Measurements from ENCODE around the gene RNF39.

Gene RNF39

DNA sequence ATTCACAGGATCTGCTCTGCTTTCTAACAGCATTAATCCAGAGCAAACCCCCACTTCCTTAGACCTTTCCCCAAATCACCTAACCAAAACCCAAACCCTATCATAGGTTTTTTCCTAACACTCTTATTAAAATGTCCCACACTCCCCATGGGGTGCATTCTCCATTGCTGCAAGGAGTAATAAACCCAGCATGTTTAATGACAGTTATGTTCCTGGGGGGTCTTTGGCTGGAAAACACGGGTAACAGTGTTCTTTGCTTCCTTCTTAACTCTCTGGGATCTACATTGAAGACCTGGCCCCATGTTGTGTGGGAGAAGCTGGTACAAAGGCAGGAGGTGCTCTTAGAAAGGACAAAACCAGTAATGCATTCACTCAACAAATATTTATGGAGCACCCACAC lies 21.3 kb upstream of the RNF39 start:
- no peak for DNase-seq (ENCODE audit: low spot score)

DNA sequence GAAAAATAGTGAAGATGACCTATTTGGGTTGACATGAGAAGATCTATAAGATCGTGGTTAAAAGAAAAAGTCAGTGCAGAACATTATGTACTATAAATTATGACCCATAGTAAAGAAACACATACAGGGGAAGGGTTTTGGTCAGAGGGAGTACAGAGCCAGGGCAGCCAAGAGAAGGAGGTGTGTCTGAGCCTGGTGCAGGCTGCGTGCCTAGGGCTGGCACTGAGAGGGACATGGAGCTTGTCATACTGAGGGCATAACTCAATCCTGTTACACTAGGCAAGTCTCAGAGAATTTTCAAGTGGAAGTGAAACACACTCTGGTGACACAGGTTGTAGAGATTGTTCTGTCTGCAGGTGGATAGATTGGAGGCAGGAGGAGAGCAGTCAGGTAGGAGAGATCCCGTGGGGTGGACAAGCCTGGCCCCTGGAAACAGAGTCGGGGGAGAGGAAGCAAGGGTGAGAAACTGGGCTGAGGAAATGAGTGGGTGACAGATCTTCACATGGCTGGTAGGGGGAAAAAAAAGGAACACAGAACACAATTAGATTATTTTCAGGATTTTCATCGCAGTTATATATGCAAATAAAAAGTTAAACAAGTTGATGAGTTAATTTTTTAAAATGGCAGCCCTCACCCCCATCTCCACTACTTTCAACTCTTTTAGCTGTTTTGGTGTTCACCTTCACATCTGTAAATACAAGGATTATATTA lies 18.5 kb upstream of the RNF39 start:
- DNase-seq (ENCODE audit: low spot score), result no peak

DNA sequence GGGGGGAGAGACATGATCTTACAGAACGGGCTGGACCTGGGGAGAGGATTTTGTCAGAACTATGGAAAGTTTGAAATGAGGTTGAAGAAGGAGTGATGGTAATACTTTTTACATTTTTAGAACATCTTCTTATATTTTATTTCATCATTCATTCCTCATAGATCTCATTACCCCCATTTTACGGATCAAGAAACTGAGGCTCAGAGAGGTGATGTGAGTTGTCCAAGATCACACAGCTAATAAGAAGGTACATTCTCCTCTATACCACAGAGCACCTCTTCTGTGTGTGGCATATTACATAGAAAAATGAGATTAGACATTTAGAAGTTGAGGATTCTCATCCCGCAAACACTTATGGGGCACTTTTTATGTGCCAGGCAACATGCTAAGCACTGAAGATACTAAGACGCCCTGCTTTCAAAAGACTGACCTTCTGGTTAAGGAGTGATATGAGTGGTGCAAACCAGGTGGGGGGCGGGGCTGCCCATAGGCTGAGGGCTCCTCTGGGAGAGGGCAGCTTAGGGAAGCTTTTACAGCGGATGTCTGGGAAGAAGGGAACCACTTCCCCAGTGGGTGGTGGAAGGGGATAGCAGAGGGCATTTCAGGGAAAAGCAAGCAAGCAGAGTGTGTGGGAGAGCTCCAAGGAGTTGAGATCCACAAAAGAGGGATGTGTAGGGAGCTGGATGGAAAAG lies 17.4 kb upstream of the RNF39 start:
- DNase-seq (ENCODE audit: low spot score), result no peak

DNA sequence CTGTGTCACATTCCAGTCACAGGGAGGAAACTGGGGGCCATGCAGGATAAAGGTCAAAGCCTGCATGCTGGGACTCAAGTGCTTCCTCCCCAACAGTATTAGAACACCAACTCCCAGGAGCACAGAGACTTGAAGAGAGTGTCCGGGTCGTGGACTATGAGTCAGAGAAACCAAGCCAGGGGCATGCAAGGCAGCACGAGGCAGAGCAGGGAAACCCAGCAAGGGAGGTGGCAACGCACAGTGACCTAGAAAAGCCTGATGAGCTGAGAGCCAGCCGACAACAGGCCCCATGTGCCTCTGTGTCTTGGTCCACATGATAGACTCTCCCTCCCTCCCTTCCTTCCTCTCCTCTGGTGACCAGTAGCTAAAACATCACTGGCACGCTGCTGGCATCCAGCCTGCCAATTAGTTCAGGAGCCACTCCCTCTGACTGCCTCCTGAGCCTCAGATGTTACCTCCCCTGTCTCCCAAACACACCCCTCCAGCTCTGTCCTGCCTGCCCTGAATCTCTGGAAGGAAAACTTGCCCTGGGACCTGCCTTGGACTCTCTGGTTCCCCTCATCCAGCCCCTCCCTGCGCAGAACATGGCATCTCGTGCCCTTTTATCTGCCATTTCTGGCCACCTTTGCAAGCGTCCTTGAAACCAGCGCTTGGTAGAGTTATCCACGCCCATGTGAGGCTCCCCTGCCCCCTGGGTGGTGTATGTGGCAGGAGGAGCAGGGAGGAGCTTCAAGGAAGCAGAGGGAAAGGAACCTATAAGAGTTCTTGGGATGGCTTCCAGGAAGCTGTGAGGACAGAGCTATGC lies 16.2 kb upstream of the RNF39 start:
- DNase-seq (ENCODE audit: low spot score), result peak; percentile 86

DNA sequence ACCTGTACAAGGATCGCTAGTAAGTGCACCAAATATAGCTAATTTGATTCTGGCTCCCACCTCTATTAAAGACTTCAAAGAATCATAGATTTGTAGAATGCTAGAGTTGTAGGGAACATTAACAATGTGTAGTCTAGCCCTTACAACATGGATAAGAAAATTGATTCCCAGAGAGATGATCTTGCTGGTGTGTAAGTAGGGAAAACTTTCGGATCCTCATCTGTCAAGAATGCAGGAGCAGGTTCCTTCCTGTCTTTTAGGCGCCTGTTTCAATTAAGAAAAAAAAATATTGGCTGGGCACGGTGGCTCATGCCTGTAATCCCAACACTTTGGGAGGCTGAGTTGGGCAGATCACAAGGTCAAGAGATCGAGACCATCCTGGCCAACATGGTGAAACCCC lies 12.3 kb upstream of the RNF39 start:
- DNase-seq (ENCODE audit: low spot score), result no peak

DNA sequence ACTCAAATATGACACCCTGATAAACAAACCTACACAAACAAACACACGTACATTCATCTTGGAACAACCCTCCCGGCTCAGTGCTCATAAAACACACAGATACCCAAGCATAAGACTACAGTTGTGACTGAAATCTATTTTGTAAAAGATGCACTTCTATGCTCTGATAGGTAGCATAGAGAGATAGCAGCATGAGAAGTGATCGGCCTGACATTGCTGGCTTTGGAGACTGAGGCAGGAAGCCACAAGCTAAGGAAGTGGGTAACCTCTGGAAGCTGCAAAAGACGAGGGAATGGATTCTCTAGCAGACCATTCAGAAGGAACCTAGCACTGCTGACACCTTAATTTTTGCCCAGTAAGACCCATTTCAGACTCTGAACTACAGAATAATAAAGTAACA lies 1.6 kb upstream of the RNF39 start:
- DNase-seq (ENCODE audit: low spot score), result no peak

DNA sequence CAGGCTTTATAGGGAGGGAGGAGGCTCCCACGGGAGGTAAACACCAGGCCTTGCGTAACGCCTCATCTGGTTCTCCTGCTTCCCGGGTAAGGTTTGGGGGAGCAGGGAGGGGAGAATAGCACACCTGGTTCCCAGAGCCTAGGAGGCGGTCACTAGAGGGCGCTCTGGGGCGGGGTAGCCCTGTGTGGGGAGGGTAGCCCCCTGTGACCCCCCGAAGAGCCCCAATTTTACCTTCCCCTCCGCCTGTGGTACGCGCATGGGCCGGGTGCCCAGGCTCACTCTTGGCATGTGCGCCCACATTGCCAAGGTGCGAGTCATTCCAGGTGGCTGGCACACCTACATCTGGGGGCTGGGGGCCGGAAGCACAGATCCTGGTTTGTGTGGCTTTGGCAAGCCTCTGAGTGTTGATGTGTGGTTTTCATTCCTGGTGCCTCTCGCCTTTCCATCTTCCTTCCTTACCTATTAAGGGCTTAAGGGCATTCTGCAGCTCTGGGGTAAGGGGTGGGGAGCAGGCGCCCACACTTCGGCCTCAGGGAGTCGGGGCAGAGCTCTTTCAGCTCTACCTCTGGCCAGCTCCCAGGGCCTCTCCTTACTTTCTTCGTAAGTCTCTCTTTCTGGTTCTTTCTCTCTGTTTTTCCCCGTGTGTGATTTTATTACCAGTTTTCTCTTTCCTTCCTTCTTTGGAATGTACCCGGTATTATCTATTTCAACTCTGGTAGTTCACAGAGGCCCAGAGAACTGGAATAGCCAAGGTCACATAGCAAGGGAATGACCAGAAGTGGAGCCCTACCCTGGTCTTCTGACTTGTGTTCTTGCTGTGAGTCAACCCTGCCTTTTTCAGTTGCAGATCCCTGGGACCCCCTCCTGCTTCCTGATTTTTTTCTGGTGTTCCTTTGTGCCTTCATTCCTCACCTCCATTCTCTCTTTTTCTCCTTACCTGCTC lies 492 bp upstream of the RNF39 start:
- DNase-seq (ENCODE audit: low spot score), result peak; percentile 74

DNA sequence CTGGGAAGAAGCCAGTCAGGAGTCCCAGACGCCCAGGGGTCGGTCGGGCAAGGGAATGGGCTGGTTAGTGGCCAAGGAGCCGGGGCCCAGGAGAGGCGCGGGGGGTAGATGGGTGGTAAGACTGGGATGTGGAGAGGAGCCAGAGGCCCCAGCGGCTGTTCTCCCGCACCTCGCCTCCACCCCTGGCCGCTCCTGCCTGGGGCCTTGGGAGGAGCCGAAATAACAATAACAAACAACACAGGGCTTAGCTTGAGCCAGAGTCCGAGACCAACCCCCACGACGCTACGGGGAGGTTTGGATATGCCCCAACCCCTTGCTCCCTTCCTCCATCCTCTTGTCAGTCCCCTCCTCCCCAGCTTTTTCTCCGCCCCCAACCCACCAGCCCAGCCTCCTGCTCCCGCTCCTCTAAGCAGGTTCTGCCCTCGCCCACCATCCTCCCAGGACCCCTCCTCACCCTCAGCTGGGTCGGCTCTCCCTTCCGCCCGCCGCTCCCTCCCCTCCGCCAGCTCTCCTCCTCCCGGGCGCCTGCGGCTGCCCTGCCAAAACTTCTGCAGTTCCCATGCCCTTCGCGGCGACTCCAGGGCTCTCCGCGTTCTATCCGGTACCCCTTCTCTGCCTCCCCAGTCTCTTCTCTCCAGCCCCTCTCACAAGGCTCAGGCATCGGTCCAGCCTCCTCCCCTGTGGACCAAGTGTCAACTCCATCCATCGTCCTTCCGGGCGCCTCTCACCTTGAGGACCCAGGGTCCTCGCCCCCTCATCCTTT lies 1.1 kb downstream of the RNF39 start:
- DNase-seq (ENCODE audit: low spot score), result no peak

DNA sequence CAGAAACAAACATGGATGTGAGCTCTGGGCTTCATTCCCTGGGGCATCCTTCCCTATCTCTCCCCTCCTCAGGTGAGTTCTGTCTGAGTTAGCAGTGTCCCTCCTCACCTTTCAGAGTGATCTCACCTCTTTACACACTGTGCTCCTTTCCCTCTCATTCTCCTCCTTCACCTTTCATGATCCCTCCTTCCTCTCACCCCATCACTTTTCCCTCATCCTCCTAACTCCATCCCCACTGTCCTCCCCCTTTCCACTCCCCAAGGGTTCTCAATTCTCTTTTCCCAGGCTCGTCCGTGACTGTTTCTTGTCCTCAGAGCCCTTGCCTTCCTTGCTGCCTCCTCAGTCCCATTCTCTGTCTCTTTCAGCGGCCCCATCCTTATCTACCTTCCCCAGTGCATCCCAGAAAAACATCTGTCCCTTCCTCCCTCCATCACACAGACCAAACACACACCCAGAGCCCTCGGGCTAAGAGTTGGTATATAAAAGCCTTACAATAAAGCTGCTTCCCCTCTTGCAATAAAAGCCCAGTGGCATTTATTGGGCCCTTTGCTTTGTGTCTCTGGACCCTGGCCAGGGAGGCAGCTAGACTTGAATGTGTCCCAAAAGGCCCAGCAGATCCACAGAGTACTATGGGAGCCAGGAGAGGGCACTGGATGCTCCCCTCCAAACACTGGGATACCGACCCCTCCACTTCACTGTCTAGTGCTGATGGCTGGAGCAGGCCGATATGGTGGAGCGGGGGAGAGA lies 1.9 kb downstream of the RNF39 start:
- no peak for DNase-seq (ENCODE audit: low spot score)

DNA sequence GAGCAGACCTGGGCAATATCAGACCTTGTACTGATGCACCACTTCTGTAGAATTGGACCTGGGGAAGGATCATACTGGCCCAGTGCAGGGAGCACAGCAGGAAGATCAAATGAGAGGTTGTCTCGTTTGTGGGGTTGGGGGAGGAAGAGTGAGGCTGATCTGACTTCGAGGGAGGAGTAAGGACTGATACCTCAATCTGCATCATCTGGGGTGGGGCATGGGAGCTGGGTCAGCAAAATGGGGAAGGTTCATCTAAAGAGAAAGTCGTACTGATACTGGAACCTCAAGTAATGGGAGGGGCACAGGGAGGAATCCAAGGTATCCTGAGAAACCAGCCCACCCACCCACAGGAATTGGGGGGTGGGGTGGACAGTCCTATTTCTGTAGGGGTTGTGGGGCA lies 3.7 kb downstream of the RNF39 start:
- DNase-seq (ENCODE audit: low spot score), result no peak

DNA sequence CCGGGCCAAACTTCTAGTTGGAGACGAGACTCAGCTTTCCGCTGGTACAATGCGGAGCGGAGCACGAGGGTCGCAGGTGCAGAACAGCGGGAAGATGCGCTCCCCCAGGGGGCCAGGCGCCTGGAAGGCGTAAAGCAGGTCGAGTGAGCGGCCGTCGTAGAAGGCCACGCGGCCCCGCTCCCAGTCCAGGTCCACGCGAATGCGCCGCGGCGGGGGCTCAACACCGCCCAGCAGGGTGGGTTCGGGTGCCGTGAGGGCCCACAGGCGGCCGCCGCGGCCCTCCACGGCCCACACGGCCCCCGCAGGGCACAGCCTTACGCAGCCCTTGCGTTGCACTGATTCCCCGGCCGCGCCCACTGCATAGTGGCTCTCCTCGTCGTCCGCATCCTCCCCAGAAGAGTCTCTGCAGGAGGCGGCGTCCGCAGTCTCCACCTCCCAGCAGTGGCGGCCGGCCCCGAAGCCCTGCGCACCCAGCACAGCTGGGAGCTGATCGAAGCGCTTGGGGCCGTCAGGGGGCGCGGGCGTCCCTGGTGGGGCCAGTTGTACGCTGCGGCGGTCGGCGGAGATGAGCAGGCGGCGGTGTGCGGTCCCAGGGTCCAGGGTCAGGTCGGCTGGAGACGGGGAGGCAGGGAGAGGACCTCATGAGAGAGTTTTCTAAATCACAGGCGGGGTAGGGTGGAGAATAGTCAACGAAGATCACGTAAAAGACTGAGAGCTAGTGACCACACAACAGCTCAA lies 4.3 kb downstream of the RNF39 start:
- no peak for DNase-seq (ENCODE audit: low spot score)

DNA sequence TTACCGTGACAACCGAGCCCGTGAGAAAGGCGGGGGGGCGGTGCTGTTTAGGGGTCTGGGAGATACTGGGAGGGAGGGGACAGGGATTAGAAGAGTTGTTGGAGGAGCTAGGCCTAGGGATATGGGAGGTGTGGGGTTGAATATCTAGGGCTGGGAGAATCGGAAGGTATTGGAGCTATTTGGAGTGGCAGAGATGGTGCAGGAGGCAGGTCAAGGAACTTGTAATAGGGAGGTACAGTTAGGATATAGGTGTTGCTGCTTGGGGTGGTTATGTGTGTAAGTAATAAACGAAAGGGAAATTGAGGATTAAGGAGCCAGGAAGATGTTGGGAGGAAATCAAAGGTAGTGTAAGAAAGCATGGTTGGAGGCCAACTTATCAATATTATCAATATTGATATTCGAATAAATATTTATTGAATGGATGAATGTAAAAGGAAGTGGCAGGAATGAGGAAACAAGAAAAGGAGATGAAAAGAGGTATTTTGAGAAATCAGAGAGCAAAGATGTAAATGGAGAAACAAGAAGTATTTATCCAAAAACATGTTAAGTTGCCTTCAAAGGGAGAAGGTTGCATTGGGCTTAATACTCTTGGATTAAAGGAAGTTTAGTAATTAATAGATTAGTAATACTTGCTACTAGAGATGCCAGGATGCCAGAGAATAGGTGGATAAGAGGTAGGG lies 8.0 kb downstream of the RNF39 start:
- no peak for DNase-seq (ENCODE audit: low spot score)

DNA sequence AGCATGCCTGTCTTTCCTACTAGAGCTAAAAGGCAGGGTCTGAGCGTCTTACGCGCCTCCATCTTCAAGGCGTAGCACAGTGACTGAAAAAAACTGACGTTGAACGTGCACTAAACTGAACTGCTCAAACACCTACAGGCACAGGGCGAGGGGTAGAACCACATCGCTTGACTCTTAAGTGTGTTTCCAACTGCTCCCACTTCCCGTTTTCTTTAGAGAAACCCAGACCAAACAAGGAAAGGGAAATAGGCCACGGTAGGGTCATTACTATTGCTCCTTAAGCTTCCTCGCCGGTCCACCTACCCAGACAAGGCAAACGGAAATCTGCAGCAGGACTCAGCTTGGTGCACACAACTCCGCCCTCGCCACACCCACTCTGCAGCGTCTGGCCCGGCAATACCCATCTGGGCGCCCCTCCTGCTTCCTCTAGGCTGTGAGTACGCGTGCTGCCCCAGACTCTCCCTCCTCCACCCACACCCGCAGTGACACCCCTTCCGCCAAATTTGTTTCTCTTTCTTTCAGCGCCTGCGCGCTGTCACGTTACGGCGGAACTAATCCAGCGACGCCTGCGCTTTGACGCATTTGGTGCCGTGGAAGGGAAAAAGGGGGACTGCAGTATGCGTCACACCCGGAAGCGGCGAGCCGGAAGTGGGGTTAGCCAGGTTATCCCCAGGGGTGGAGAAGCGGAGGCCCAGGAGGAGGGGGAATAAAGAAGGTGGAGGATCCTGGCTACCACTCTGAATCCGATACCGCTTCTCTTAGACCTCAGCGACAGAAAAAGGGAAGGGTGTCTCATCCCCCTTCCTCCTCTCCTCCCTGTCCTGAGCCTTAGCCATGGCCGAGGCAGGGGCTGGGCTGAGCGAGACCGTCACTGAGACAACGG lies 8.8 kb downstream of the RNF39 start, which contains the start of gene PPP1R11:
Gene PPP1R11 (plus strand): TSS at position 622 of the 883 bp plus-strand sequence. CDS start 213 bp downstream, at position 835.
- peak; percentile 100 for DNase-seq (ENCODE audit: low spot score)

DNA sequence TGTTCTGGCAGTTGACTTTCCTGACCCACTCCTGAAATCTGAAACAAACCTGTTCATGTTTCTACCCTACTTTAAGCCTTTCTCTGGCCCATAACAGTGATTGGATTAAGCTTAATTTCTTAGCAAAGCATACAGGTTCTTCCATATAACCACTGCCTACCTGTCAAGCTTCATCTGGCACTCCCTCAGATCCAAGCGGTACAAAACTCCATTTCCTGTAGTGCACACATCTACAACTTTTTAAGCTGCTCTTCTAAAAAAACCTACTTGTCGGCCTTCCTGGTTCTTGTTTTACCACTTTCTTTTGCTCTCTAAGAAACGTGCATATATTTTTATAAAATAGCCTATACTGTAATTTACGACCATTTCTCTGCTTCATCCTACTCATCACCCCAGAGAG lies 9.5 kb downstream of the RNF39 start:
- peak; percentile 10 for DNase-seq (ENCODE audit: low spot score)

DNA sequence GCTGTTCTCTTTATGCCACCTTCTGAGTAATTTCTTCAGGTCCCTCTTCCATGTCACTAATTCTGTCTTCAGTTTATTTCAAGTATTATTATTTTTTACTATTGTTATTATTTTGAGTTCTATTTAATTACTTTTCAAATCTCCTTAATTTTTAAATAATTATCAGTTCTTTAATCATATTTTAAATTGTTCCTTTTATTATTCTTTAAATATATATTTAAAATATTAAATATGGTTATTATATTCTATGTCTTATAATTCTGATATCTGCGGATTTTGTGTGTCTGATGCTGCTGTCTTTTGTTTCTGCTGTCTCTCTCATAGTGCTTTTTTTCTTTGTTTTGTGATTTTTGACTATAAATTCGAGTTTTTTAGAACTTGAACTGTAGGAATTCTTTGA lies 12.3 kb downstream of the RNF39 start:
- DNase-seq (ENCODE audit: low spot score), result no peak

DNA sequence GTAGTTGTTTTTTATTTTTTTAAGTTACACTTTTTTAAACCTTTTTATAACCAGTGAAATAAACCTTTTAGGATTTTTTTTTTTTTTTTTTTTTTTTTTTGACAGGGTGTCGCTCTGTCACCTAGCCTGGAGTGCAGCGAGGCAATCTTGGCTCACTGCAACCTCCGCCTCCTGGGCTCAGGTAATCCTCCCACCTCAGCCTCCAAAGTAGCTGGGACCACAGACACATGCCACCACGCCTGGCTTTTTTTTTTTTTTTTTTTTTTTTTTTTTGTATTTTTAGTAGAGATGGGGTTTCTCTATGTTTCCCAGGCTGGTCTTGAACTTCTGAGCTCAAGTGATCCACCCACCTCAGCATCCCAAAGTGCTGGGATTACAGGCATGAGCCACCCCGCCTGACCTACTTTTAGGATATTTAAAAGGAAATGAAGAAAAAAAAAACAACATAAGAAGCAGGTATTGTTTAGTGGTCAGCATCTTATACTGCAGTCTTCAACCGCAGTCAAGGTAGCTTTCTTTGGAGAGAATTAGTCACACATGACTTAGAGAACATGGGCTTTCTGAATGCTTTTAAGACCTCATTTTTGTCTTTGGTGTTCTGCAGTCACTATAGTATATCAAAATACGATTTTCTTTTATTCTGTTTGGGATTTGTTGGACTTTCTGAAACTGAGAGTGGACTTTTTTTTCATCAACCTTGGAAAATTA lies 12.9 kb downstream of the RNF39 start:
- DNase-seq (ENCODE audit: low spot score), result peak; percentile 3

DNA sequence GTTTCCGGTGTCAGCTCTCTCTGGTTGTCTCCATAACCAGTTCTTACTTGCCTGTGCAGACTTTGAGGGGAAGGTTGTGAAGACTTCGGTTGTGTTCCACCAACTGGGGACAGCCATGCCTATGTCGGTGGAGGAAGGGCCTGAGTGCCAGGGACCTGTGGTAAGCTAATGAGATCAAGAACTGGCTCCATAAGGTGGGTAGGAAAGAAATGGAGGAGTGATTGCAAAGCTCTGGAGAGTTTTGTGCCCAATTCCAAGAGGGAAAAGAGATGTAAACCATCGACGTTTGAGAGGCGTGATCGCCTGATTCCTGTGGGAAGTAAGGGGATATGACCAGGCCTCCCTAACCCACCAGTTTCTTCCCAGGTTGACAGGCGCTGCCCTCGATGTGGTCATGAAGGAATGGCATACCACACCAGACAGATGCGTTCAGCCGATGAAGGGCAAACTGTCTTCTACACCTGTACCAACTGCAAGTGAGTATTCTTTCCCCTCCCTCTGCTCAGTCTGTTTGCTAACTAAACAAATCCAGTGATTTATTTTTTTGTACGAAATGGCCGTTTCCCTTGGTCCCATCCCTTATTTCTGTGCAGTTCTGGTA lies 13.6 kb downstream of the RNF39 start:
- DNase-seq (ENCODE audit: low spot score), result peak; percentile 48
